GM19099 (cell line): ENCODE measurements around the gene CLN6.

Experiments used
- POLR2A ChIP-seq: IDR thresholded peaks from 3 replicates; pipeline ENCODE4 v1.6.1; 2011; ENCODE audit warnings: low read depth; ENCODE audit not compliant: insufficient read length; ENCODE audit errors: extremely low read depth

The CLN6 gene

DNA sequence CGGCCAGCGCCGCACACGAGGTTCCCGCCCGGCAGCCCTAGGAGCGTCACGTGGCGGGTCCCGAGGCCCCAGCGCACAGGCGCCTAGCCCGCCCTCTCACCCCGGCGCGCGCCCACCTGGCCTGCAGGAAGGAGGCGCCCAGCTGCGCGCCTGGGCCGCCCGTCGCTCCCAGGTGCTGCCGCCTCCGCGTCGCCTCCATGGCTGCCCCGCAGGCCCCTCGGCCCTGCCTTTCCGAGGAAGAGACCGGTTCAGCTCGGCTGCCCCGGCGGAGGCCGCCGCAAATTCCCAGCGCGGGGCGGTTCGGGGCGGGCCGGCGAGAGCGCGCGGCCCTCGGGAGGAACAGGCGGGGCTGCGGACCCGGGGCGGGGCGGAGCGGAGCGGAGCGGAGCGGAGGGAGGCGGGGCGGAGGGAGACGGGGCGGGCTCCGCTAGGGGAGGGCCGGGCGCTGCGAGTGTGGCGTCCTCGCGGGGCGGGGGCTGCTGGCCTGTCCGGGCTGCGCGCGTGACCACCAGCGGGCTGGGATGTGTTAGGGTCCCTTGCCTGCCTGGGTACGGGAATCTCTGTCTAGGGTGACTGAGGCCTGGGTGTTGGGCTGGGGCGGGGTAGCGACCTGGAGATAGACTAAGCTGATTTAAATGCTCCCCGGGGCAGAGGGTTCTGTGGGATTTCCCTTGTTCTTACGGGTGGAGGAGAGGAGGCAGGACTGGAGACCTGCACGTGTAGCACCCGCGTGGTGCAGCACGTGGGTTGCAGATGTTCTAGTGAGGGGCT, at the start of gene CLN6:
Gene CLN6, minus strand, starts transcription at position 343 of the 771 bp plus-strand sequence. Its CDS starts 144 bp downstream, at position 199.
- peak; percentile 80 for TF ChIP-seq POLR2A

DNA sequence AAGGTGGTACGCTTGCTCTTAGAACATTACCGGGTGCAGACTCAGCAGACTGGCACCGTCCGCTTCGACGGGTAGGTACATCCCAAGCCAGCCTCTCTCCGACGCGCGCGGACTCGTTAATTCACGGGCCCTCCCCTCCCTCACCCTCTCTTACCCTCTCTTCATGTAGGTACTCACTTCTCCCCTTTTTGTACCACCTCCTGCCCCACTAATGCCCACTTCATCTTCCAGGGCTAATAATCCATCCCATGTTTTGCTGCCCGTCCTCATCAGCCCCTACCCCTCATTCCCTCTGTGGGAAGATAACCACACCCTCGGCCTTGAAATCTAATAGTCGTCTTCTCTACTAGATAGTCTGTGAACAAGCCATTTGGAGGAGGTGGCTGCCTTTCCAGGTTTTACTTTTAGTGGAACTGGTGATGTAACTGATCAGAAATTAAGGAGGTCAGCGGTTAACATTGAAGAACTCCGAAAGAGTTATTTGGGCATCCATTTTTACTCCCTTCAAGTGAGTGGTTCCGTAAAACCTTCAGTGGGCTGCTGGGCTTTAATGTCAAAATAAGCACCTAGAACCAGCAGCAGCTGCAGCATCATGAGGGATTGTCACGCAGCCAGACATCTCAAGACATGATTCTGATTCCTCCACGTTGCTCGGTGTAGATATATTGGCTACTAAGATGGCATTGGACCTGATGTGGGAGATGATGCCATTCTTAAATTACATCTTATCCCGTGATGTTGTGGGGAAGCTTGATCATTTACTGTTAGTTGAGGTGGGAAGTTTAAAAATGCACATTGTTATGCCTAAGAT, 49.3 kb upstream of the CLN6 start:
- TF ChIP-seq POLR2A, result no peak

DNA sequence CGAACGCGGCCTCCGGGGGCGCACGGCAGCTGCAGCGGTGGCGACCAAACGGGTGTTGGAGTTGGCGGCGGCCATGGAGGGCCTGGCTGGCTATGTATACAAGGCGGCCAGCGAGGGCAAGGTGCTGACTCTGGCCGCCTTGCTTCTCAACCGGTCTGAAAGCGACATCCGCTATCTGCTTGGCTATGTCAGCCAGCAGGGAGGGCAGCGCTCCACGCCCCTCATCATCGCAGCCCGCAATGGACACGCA, 48.7 kb upstream of the CLN6 start:
- no peak for TF ChIP-seq POLR2A

DNA sequence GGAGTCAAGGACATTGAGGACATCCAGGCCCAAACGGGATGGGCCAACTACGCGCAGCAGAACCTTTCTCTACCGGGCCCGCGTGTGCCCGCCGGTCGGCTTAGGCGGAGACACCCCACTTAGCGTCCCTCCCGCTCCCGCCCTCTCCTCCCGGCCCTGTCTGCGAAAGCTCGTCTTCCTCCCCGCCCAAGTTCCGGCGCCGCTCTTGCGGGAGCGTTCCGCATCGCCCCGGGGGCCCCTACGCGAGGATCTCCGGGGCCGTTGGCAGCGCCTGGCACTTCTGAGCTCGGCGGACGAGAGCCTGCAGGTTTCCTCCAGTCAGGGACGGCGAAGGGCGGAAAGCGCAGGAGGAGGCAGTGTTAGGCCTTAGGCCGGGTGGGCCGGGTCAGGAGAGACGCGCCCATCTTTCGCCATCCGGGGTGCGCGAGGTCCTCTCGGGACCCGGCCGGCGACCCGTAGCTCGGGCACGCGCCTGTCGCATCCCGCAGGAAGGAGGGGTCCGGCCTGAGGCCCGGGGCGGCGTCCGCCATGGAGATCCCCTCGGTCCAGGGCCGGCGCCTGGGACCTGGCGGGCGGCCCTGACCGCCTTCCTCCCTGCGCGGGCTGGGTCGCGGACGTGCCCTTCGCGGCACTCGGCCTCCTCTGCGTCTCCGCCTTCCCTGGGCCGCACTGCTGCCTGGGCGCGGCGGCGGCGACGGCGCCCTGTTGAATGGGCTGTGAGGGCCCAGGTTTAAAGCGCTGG, 48.2 kb upstream of the CLN6 start, which contains the start of gene FEM1B:
Gene FEM1B, plus strand, starts transcription at position 143 of the 742 bp plus-strand sequence. CDS start 673 bp downstream, outside the sequence.
- peak; percentile 80 for TF ChIP-seq POLR2A

DNA sequence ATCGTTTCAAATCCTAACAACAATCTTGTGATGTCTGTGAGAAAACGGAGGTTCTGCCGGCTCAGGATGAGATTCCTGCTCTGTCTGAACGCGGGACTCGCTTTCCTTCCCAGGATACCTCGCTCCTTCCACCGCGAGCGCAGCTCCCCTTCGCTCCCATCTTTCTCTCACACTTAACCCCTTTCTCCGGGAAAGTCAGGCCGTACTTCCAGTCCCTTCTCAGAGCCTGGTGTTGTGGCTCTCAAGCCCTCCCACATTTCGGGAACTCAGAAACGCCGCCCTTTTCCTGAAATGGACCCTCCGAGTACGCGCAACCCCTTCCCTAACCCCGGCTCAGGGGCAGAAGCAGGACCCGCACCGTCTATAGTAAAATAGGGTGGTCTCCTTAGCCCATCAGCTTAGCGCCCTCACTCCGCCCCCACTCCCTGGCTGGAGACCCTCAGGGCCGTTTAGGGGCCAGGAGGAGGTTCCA, 47.6 kb upstream of the CLN6 start:
- no peak for TF ChIP-seq POLR2A

DNA sequence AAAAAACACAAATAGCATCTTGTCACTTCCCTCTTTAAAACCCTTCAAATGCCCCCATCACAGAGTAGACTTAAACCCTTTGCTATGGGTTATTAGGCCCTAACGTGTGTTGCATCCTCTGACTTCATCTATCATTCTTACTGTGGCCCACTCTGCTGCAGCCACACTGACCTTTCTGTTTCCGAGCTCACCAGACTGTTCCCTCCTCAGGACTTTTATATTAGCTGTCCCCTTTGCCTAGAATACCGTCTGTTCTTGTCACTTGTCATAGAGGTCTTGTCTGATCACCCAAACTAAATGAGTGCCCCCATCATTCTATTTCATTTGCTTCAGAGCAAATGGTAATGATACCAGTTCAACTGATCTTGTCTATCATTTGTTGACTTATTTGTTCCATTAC, 47.1 kb upstream of the CLN6 start:
- TF ChIP-seq POLR2A, result no peak

DNA sequence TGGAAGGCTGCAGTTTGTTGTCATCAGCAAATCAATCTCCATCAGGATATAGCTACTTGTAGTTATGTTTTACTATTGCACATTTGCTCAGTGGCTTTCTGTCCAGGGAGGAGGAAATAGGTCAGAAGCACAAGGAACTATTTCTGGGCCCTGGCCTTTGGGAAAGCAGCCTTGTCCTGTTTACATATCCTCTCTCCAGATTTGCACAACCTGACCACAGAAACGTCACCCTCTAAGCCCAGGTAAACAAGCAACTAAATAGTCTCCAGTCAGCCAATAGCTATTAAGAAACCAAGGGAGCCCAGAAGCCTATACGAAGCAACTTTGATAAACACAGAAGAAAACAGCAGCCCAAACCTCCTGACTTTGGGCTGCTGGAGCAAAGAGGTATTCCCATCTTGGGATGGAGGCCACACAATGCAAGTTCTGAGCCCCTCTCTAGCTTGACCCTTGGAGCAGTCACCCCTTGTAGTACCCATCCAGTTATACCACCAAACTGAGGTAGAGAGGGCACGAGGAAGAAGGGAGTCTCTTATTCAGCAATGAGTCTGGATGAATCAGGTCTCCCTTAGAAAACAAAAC, 45.7 kb upstream of the CLN6 start:
- TF ChIP-seq POLR2A, result no peak

DNA sequence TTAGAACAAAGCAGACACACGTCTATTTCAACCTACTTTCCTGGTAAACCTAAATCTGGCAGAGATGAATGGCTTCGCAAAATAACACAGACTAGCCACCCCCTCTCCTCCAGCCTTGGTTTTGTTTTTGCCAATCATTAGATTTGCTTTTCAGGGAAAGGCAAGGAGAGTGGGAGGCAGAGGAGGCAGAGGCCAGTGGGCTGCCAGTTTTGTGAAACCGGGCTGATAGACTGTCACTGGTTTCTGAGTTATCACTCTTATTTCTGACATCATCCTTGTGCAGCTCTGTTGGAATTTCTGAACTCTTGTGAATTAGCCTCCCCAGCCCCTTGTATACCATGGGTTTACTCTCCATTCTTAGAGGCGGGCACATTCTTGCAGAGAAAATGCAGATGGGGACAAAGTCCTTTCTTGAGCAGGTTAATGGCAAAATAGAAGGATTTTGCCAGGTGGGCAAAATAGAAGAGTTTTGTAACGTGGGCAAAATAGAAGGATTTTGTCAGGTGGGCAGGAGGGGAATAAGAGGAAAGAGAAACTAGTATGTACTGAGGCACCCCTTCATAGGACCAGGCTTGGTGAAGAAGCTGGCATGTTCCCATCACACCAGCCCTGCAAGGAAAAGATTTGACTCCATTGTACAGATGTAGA, 44.8 kb upstream of the CLN6 start:
- TF ChIP-seq POLR2A, result no peak

DNA sequence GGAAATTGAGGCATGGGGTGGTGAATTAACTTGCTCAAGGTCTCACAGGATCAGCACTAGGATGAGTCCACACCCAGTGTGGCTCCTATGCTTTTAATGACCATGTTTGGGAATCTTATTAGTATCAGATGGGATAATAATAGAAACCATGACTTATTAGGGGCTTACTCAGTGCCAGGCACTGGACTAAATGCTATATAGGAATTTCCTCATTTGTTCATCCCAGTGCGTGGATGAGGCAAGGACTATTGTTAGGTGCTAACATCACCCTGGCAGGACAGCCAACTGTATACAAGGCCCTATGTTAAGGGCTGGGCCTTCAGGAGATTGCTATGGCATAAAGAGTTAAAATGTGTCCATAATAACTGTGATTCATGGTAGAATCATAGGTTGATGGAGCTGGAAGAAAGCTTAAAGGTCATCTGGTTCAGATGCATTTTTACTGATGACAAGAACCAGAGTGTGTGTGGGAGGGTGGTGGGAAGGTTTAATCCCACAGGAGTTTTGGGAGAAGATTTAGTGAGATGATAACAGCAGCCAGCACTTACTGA, 43.3 kb upstream of the CLN6 start:
- no peak for TF ChIP-seq POLR2A

DNA sequence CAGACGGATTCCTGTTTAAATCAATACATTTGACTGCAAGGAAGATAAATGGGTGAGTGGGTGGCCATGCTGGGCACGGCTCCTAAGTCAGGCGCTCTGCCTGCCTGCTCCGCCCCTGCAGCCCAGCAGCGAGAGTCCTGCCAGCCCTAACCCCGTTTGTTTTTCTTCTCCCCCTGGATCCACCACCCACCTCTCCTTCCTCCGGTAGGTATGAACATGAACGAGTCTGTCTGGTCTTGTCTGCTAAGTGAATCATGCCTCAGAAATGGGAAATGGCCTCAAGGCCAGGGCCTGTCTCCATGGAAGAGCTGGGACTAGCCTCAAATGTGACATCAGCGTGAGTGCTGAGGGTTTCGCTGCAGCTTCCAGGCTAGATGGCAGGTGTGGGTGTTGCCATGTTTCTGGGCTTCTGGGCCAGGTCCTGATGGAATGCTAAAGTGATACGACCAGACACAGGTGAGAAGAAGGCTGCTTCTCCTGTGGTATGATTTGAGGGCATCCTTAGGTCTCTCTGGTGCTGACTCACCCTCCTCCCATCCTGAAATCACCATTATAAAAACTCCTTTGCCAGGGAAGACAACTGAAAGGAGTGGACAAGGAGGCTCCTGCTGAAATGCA, 42.4 kb upstream of the CLN6 start:
- no peak for TF ChIP-seq POLR2A

DNA sequence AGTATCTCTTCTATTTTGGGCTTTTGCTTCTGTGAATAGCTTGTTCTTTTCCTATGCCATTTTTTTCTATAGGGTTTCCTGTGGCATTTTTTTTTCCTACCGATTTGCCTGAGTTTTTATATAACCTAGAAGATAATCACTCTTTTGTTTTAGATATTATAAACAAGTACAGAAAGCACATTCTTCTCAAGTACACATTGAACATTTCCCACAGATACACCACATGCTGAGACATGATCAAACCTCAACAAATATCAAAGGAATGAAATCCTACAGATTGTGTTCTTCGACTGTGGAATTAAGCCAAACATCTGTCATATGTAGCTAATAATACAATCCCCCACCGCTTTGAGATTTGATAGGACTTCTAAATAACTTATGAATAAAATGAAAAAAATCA, 38.9 kb upstream of the CLN6 start:
- no peak for TF ChIP-seq POLR2A

DNA sequence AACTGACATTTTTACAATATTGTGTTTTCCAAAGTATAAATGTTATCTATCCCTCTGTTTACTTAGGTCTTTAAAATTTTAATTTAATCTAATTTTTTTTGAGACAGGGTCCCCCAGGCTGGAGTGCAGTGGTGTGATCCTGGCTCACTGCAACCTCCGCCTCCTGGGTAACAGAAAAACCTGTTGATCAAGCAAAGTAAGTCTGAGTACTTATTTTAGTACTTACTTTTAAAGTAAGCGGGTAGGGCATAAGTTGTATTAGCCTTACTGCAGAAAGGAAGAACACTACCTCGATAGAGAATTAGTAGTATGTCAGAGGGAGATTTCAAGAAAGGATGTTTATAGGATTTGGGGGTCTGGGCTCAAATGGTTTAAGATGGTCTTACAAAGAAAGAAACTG, 36.1 kb upstream of the CLN6 start:
- TF ChIP-seq POLR2A, result no peak

DNA sequence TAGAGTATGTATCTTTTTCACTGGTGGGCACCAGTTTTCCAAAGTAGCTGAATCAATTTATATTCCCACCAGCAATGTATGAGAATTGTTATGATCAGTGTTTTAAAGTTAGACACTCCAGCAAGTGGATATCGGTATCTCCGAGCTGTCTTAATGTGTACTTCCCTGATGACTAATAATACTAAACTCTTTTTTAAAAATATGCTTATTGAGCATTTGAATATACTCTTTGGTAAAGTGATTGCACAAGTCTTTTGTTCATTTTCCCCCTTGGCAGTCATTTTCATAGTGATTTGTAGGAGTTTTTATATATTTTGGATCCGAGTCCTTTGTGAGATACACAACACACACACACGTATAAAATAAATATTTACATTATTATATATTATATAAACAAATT, 35.6 kb upstream of the CLN6 start:
- no peak for TF ChIP-seq POLR2A

DNA sequence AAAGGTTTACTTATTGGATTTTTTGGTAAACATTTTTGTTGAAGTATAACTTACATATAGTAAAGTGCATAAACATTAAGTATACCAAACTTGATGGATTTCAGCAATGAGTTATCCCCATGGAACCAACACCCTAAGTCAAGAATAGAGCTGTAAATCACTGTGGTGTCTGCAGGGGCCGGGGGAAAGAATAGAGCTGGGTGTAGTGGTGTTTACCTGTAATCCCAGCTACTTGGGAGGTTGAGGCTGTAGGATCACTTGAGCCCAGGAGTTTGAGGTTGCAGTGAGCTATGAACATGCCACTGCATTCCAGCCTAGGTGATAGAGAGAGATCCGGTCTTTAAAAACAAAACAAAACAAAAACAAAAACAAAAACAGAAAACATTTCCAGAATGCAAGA, 34.8 kb upstream of the CLN6 start:
- no peak for TF ChIP-seq POLR2A
